ENCODE measurements around the gene TBC1D20.
A peak's percentile ranks its signal among the peaks of the same experiment; 100 is the strongest.

Gene TBC1D20

DNA sequence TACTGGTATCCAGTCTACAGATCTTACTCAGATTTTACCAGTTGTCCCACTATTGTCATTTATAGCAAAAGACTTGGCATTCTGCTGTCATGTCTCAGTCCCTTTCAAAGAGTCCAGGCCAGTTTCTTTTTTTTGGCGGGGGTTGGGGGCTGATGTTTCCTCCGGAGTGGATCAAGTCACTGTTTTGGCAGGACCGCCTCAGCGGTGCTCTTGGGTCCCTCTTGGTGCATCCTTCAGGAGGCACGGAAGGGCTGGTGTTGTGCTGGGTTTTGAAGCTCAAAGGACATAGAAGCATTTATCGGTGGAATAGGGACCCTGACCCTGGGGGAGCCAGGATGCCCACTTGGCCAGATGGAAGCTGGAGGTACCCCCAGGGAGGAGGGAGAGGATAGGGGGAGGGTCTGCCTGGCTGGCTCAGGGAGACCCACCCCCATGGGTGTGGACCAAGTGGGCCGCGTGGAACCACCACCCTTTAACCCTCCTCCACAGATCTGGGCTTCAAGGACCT lies 43.4 kb downstream of the TBC1D20 start:
- DNase-seq (ENCODE audit: low spot score): no peak

DNA sequence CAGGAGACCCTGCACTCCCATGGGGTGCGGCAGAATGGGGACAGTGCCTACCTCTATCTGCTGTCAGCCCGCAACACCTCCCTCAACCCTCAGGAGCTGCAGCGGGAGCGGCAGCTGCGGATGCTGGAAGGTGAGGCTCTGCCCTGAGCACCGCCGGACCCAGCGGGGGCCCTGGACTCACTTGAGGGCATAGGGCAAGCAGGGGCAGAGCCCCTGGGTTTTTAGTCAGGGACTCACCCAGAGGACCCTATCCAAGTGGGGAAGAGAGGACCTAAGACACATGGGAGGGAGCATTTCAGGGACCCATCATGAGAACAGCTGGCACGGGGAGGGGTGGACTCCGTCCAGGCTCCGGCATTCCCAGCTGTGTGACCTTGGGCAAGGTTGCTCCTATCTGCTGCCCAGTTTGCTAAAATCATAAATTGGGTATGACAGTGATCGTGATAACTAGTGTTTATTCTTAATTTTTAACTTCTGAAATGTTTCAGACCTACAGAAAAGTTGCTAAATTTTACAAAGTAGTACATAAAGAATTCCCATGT lies 44.5 kb downstream of the TBC1D20 start:
- no peak for DNase-seq (ENCODE audit: low spot score)

DNA sequence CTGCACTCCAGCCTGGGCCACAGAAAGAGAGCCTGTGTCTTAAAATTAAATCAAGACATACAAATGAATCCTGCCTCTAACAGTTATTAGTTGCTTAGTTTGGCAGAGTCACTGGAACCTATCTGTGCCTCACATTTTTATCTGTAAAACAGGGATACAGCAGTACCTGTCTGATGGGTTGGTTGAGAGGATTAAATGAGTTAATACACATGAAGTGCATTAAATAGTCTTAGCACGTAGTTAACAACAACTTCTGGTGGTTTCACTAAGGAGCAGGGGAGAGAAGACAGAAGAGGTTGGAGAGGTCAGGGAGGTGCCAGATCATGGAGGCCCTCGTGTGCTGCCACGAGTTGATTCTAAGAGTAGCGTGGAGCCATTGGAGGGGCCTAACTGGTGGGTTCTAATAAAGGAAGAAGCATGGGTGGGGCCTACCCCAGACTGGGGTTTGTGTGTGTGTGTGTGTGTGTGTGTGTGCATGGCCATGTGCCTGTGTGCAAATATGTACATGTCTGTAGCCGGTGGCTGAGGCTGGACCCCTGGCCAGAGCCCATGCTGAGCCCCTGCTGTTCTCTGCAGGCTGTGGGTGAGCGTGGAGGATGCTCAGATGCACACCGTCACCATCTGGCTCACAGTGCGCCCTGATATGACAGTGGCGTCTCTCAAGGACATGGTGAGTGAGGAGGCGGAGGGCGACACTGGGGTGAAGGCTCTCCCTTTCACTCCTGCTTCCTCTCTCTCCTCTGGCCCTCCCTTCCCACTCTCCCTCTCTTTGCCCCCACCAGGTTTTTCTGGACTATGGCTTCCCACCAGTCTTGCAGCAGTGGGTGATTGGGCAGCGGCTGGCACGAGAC lies 45.2 kb downstream of the TBC1D20 start:
- DNase-seq (ENCODE audit: low spot score): no peak

DNA sequence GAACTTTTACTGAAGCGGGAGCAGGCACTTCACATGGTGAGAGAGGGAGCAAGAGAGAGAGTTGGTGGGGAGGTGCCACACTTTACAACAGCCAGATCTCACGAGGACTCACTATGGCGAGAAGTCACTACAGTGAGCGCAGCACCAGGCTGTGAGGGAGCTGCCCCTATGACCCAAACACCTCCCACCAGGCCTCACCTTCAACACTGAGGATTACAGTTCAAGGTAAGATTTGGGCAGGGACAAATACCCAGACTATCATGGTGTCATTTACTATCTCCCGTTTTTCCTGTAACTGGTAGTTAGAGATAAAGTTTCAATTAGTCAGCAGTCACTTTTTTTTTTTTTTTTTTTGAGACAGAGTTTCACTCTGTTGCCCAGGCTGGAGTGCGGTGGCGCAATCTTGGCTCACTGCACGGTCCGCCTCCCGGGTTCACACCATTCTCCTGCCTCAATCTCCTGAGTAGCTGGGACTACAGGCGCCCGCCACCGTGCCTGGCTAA lies 46.5 kb downstream of the TBC1D20 start:
- no peak for DNase-seq (ENCODE audit: low spot score)

DNA sequence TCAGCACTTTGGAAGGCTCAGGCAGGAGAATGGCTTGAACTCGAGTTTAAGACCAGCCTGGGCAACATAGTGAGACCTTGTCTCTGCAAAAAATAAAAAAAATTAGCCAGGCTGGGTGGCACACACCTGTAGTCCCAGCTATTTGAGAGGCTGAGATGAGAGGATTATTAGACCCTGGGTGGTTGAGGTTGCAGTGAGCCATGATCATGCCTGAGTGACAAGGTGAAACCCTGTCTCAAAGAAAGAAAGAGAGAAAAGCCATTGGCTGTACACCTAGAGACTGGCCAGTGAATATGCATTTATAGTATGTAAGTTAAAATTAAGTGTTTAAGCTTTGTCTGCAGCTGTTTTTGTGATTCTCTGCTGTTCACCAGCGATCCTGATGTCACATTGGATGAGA lies 48.2 kb downstream of the TBC1D20 start:
- DNase-seq (ENCODE audit: low spot score): no peak

DNA sequence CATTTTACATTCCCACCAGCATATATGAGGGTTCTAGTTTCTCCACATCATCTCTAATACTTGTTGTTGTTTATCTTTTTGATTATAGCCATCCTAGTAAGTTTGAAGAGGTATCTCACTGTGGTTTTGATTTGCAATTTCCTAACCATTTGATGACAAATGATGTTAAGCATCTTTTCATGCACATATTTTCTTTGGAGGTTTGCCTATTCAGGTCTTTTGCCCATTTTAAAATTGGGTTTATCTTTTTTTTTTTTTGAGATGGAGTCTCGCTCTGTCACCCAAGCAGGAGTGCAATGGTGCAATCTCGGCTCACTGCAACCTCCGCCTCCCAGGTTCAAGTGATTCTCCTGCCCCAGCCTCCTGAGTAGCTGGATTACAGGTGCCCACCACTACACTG lies 50.3 kb downstream of the TBC1D20 start:
- DNase-seq (ENCODE audit: low spot score): no peak

DNA sequence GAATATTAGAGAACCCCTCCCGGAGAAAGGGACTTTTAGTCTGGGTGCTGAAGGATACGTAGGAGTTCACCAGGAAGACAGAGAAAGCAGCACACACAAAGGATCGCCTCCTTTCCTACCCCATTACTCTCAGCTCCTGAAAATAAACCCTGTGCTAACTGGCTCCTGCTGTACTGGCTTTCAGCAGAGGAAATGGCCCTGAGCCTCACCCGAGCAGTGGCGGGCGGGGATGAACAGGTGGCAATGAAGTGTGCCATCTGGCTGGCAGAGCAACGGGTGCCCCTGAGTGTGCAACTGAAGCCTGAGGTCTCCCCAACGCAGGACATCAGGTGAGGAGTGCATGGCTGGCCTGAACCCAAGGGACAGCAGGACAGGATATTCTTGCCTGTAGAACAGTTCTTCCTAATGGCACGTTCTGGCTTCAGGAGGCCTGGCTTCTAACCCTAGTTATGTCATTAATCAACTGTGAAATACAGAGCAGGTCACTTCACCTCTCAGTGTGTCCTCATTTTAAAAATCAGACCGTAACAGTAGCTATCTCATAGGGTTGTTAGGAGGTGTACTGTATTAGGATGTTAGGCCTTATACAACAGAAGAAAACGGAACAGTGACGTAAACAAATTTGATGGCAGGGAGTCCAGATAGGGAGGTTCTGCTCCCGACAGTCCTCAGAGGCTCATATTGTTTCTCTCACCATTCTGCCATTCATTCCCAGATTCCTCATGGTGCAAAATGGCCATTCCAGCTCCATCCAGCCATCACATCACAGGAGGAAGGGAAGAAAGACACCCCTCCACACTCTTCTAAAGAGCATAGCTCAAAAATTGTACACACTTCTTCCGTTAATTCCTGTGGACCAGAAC lies 52.4 kb downstream of the TBC1D20 start:
- DNase-seq (ENCODE audit: low spot score): no peak

DNA sequence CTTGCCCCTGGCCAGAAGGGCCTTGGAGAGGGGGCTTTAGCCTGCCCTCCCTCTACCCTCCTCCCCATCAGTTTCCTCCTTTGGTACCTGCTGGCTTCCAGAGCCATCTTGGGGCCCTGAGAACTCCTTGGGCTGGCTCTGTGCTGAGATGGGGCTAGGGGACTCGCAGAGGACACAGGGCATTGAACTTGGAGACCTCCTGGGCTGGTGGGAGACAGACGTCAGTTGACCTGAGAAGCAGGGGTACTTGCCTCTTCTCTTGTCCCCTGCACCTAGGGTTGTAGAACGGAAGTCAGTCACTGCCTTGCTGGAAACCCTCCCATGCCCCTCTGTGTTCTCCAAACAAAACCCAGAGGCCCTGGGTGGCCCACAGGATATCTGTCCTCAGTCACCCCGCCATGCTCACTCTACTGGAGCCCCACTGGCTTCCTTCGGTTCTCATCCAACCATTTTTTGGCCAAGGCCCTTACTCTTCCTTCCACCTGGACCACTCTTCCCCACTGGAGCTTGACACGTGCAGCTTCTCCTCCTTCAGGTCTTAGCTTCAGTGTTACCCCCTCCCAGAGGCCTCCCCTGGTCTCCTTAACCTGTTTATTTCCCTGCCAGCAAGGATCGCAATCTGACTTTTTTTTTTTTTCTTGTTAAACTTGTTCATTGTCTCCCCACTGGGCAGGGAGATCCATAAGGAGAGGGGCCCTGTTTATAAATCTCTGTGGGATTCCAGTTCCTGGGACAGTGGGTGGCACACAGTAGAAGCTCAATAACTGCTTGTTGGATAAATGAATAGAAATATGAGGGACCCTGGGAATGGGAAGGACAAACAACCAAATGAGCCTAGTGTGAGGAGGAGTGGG lies 53.3 kb downstream of the TBC1D20 start:
- peak; percentile 47 for DNase-seq (ENCODE audit: low spot score)

DNA sequence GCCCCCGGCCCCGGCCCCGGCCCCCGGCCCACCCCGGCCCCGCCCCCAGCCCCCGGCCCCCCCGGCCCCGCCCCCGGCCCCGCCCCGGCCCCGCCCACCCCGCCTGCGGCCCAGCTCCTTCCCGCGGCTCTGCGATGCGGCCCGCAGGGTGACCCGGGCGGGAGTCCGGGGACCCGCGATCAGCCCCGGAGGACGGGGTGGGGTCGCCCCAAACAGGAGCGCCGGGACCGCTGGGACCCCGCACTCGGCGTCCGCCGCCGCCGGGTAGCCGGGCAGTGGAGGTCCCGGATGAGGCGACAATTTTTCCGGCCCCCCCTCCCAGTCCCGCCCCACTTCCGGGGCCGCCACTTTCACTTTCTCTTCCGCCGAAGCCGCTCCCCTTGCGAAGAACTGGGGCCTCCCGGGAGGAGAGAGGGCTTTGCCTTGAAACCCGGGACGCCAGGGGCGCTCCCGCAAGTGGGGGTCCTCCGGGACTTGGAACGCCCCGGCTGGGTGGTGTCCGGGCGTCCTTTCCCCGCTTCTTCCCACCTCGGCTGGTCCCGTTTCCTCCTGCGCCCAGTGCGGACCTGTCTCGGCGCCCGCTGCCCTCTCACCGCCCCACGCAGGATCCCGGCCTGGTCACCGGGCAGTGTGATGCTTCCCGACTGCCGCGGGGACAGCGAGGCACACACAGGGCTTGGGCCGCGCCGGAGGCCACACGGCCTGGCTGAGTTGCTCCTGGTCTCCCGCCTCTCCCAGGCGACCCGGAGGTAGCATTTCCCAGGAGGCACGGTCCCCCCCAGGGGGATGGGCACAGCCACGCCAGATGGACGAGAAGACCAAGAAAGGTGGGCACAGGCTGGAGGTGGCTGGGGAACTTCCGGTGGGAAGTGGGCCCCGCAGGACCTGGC lies 54.1 kb downstream of the TBC1D20 start, which contains the start of gene RBCK1:
RBCK1 (plus strand) TSS at position 347 of the 890 bp plus-strand sequence; CDS start at position 806, 459 bp downstream.
- DNase-seq (ENCODE audit: low spot score): peak; percentile 90

DNA sequence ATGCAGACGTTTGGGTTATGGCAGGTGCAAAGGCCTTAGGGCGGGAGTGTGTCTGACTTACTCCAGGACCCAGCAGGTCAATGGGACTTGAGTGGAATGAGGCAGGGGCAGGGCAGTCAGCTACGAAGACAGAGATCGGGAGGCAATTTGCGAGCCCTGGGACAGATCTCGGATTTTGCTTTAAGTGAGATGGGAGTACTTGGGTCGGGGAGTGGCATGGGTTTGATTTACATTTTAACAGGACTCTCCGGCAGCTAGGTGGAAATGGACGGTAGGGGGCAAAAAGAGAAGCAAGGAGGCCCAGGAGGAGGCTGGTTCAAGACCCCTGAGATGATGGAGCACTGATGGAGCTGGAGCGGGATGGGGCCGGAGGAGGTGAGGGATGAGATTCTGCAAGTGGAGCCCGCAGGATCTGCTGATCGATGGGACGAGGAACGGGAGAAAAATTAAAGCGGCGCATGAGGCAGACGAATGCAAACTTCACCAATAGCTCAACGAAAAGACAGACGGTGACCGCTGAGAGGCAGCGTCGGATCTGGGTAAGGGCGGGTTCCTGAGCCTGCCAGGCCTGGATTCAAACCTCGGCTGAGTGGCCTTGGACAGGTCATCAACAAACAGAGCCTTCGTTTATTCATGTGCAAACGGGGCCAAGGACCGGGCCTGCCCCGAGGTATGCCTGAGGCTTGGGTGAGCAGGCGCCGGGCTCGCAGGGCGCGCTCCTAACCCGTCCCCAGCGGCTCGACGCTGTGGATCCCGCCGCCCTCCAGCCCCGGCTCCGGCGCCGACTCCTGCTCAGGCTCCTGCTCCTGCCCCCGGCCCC lies 55.0 kb downstream of the TBC1D20 start:
- DNase-seq (ENCODE audit: low spot score): peak; percentile 93

DNA sequence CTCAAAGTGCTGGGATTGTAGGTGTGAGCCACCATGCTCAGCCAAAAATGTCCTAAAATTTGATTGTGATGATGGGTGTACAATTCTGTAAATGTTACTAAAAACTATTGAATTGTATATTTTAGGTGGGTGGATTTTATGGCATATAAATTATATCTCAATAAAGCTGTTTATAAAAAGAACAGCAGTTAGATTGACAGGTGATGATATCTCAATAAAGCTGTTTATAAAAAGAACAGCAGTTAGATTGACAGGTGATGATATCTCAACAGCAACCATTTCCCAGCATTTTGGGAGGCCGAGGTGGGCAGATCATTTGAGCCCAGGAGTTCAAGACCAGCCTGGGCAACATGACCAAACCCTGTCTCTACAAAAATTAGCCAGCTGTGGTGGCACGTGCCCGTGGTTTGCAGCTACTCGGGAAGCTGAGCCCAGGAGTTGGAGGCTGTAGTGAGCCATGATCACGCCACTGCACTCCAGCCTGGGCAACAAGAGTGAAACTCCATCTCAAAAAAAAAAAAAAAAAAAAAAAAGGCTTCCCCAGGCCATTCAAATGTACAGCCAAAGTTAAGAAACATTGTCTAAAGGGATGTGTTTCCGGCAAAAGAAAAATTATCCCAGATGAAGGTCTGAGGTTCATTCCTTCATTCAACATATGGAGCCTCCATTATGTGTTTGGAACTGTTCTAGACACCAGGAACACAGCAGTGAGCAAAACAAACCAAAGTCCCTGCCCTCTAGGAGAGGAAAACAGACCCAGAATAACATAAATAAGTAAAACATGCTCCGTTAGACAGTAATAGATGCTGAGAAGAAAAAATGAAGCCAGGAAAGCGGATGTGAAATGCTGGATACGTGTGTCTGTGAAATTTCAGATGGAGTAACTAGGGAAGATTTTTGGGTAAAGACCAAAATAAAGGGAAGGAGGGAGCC lies 55.9 kb downstream of the TBC1D20 start:
- DNase-seq (ENCODE audit: low spot score): no peak

DNA sequence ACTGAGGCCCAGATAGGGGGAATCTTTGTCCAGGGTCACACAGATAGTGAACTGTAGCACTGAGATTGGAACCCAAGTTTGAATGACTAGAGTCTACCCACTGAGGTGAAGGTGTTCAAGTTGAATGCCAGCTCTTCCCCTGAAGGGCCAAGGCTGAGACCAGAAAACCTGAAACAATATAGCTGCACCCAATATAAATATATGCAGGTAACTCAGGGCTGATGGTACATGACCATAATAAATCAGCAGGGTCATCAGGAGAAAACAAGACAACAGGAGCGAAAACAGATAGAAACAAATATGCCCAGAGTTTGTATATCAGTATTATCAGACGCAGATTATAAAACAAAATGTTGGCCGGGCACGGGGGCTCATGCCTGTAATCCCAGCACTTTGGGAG lies 58.2 kb downstream of the TBC1D20 start:
- DNase-seq (ENCODE audit: low spot score): no peak

DNA sequence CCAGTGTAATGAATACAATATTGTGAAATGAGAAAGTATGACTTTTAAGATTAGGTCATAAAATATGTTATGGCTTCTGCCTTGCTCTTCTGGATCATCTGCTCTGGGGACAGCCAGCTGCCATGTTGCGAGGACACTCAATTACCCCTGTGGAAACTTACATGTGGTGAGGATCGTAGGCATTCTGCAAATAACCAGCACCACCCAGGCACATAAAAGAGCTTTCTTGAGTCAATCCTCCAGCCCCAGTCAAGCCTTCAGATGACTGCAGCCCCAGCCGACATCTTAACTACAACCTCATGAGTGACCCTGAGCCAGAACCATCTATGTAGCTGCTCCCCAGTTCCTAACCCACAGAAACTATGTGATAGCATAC lies 58.8 kb downstream of the TBC1D20 start:
- DNase-seq (ENCODE audit: low spot score): no peak

DNA sequence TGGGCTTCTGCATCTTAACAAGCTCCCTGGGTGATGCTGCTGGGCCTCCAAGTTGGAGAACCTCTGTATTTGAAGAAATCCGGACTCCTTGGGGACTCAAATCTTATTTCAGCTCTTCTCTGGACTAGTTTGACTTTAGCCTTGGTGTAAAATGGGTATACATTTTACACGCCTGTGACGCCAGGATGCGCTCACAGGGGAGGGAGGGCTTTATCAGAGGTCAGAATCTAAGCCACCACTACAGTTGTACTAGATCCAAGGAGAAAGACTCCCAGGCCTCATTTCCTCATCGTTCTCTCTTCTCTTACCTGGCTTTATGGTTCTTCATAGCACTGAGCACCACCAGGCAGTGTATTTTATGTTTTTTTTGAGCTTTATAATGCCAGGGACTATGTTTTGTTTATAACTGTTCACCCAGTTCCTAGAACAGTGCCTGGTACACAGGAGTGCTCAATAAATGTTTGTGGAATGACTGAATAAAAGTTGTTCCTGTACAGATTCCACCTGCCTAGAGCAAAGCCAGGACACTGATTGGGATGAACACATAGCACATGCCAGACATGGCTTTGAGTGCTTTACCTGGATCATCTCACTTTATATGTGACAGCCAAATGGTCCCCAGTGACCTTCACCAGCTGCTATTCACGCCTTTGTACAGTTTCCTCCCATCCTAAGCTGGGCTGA lies 59.3 kb downstream of the TBC1D20 start:
- no peak for DNase-seq (ENCODE audit: low spot score)

DNA sequence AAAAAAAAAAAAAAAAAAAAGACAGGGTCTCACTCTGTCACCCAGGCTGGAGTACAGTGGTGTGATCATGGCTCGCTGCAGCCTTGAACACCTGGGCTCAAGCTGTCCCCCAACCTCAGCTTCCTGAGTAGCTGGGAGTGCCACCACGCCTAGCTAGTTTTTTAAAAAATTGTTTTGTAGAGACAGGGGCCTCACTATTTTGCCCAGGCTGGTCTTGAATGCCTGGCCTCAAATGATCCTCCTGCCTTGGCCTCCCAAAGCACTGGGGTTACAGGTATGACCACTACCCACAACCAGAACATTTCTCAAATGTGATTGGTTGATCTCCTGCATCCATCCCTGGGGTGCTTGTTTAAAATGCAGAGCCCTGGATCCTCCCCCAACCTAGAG lies 59.8 kb downstream of the TBC1D20 start:
- no peak for DNase-seq (ENCODE audit: low spot score)

DNA sequence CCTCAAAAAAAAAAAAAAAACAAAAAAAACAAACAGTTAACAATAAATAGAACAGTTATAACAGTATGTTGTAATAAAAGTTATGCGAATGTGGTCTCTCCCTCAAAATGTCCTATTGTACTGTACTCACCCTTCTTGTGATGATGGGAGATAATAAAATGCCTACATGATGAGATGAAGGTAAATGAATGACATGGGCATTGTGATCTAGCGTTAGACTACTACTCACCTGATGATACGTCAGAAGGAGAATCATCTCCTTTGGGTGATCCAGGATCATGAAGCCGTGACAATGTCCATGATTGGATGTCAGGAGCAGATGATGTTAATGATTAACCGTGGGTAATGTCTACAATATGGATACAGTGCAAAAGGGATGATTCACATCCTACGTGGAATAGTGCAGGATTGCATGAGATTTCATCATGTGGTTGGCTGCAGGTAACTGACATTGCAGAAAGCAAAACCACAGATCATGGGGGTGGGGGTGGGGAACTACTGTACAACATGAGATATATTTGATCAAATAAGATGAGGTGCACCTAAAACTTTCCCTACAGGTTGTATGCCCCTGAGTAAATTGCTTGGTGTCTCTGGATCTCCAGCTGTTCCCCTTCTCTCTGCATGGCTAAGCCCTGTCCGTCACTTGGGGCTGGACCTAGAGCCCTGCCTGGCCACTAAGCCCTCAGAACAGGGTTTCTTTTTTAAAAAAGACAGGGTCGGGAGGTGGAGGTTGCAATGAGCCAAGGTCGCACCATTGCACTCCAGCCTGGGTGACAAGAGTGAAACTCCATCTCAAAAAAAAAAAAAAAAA lies 60.4 kb downstream of the TBC1D20 start:
- DNase-seq (ENCODE audit: low spot score): peak; percentile 89

Data from RKO (cell line).